ENCODE measurements around the gene NFIB.

DNA sequence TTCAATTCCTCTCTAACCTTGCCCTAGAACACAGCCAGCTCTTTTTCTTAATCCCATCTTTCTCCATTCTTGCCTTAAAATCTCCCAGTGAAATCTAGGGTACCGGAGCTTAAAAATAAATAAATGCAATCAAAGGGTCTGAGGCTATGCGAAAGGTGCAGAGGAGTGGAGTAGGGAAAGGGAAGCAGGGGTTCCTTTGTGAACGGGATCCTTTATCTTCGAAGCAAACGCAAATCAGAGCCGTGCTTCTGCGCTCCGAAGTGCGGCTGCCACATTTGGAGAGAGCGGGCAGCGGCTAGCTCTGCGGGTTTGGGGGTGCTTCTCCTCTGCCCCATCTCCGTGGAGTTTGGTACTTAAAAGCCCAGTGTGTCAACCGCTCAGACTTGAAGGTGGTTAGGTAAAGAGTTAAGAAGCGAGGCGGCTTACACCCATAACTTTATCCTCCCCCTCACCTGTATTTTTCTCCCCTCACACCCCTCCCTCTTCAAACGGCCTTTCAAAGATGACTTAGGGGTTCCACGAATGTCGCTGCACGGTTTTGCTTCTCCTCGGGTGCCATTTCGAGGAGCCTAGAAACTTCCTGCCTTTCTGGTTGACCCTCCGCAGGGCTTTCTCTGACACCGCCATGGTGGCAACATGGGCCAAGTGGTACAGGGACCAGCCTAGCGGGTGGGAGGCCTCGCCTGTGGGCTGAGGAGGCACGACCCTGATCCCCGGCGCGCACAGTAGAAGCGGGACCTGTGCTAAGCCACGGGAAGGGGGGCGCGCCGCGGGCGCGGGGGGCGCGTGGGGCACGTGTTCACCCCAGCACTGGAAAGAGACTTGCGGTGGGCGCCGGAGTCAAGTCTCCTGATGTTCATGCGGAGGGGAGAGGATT lies 31.7 kb upstream of the NFIB start:
- TF ChIP-seq RAD21 (IDR thresholded peaks at IDR 0.05; ENCODE audit: low read length) (no peak), ELK1 (IDR thresholded peaks at IDR 0.05; ENCODE audit: borderline replicate concordance, low read depth, low read length) (no peak), USF2 (IDR thresholded peaks at IDR 0.05; ENCODE audit: low read depth, low read length) (no peak), POLR2A (IDR thresholded peaks at IDR 0.05; ENCODE audit: low read depth, low read length) (no peak), BHLHE40 (IDR thresholded peaks at IDR 0.05; ENCODE audit: low read depth, low read length) (no peak), CEBPB (IDR thresholded peaks at IDR 0.05; ENCODE audit: low read depth, low read length) (no peak)
- TF ChIP-seq, protein P1, sequence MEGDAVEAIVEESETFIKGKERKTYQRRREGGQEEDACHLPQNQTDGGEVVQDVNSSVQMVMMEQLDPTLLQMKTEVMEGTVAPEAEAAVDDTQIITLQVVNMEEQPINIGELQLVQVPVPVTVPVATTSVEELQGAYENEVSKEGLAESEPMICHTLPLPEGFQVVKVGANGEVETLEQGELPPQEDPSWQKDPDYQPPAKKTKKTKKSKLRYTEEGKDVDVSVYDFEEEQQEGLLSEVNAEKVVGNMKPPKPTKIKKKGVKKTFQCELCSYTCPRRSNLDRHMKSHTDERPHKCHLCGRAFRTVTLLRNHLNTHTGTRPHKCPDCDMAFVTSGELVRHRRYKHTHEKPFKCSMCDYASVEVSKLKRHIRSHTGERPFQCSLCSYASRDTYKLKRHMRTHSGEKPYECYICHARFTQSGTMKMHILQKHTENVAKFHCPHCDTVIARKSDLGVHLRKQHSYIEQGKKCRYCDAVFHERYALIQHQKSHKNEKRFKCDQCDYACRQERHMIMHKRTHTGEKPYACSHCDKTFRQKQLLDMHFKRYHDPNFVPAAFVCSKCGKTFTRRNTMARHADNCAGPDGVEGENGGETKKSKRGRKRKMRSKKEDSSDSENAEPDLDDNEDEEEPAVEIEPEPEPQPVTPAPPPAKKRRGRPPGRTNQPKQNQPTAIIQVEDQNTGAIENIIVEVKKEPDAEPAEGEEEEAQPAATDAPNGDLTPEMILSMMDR (conservative IDR thresholded peaks at IDR 0.05; ENCODE audit: low read depth, low read length): no peak
